HG02884 (cell line): ENCODE data around the gene NUBP2.

Experiments
- ATAC-seq: cut with Tn5 transposase; IDR thresholded peaks from one replicate; pipeline ENCODE4 v1.9.1; 2021; ENCODE audit warnings: mild to moderate bottlenecking, moderate library complexity; ENCODE audit not compliant: unreplicated experiment

NUBP2 gene

DNA sequence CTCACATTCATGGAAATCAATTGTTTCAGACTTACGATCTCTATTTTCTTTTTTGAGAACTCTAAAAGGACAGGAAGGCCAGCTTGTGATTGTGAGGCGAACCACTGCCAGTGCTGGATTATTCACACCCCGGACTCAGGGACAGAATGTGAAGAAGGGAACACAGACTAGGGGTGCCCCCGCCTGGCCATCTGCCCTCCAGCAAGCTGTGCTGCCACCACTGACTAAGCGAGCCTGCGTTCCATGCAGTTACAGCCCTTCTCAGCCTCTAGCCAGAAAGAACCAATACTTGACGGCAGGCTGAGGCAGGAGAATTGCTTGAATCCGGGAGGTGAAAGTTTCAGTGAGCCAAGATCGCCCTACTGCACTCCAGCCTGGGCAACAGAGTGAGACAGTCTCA, 41.1 kb downstream of the NUBP2 start:
- no peak for ATAC-seq

DNA sequence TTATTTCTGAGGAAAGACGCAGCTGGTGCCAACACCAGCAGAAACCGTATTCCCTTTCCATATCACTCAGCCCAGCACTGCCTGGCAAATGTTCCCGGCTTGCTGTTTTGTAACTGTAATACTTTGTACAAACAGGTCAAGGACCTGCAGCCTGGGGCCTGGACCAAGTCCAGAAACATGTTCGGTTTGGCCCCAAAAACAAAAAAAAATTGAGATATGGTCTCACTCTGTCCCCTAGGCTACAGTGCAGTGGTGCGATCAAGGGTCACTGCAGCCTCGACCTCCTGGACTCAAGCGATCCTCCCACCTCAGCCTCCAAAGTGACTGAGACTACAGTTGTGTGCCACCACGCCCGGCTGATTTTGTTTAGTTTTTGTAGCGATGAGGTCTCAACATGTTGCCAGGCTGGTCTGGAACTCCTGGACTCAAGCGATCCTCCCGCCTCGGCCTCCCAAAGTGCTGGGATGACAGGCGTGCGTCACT, 42.7 kb downstream of the NUBP2 start:
- no peak for ATAC-seq

DNA sequence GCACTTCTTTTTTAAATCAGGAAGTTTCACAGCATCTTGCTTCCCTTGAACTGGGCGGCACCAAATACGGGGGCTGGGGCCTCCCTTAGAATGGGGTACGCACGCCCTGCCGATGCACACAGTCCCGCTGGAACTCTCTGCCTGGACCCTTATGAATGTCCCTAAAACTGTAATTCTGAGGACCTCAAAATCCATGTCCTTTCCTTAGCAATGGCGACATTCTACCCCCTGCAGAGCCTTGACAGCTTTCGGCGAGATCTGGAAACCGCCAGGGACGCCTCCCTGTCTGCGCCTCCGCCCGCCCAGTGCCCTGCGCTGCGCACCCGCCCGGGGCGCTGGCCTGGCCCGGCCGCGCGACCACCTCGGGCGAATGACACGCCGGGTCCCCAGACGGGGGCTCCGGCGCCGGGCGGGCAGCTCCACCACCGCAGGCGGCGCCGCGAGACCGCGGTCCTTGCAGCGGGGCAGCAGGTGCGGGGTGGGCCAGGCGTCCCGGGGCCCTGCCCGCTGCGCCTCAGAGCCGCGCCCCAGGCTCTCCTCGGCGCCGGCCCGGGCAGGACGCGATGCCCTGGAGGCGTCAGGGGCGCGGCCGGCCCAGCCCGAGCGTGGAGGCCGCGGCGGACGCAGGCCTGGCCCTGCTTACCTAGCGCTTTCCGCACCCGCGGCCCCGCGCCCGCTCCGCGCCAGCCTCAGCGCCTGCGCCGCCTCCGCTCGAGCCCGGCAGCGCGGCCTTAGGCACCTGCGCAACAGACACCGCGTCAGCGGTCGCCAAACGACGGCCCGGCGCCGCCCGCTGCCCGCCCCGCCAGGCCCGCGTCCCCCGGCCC, 43.3 kb downstream of the NUBP2 start:
- ATAC-seq: peak; percentile 30

DNA sequence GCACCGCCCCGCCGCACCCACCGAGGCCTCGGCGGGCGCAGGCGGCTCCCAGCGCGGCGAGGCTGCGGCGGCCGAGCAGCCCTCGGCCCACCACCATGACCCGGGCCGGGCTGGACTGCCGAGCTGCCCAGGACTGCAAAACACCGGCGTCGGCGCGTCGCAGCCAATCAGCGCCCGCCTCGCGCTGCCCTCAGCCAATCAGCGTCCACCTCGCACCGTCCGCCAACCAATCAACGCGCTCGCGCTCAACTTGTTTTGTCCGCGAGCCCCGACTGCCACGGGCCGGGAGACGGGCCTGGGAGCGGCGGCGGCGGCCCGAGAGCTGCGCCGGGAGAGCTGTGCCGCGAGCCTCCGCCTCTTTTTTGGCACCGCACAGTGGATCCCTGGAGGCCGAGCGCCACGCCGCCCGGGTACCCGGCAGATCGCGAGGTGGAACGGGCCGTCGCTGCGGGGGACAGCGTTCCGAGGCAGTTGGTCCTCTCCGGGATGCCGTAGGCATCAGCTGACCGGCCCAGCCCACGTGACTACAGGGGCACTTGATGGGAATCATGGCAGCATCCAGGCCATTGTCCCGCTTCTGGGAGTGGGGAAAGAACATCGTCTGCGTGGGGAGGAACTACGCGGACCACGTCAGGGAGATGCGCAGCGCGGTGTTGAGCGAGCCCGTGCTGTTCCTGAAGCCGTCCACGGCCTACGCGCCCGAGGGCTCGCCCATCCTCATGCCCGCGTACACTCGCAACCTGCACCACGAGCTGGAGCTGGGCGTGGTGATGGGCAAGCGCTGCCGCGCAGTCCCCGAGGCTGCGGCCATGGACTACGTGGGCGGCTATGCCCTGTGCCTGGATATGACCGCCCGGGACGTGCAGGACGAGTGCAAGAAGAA, 44.2 kb downstream of the NUBP2 start, which contains the start of the genes FAHD1 and HAGH:
Gene FAHD1 (plus strand): TSS at position 516 of the 883 bp plus-strand sequence. CDS start 33 bp downstream, at position 549.
Gene HAGH (minus strand): TSS at position 135 of the 883 bp plus-strand sequence. CDS start 38 bp downstream, at position 97.
- ATAC-seq: peak; percentile 82

DNA sequence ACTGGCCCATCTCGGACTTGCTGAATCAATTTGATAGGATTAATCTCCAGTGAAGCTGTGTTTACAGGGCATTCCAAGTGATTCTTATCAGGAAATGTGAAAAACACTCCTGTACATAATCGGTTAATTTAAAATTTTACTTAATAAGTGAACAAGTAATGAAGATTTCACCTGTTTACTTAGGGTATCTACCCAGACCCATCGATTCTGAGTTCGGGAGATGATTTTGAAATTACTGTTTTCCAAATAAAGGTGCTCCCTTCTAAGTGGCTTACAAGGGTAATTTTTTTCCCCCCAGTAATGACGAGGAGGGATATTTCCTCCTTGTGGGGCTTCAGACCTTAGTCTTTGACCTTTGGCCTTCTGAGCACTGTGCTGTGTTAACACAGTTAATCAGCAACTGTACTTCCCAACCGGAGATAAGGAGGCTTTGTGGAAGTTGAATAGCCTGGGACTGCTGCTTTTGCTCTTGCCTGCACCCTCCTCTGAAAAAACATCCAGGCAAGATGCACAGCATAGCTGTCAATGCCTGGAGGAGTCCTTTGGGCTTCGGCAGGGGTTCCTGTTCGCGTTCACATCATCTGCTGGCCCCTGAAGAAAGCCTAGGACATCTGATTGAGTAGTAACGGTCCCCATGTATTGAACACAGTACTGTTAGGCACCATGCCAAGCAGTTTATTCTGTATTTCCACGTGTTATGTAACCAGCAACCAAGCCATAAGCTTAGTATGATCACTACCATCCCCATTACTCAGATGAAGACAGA, 46.1 kb downstream of the NUBP2 start:
- no peak for ATAC-seq

DNA sequence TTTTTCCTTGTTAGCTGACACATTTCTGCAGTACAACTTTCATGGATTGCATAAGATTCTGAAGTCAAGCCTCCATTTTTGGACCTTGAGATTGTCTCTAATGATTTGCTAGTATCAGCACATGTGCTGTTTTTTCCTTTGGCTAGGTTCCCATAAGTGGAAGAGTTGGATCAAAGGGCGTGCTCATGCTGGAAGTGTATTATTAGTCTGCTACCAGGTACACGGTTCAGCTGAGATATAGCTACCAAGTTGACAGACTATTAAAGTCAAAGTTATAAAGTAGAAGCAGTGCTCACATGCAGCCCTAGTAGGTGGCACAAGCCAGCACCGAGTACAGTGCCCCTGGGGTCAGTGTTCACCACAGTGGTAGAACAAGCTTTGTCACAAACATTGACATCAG, 47.5 kb downstream of the NUBP2 start:
- ATAC-seq: no peak

DNA sequence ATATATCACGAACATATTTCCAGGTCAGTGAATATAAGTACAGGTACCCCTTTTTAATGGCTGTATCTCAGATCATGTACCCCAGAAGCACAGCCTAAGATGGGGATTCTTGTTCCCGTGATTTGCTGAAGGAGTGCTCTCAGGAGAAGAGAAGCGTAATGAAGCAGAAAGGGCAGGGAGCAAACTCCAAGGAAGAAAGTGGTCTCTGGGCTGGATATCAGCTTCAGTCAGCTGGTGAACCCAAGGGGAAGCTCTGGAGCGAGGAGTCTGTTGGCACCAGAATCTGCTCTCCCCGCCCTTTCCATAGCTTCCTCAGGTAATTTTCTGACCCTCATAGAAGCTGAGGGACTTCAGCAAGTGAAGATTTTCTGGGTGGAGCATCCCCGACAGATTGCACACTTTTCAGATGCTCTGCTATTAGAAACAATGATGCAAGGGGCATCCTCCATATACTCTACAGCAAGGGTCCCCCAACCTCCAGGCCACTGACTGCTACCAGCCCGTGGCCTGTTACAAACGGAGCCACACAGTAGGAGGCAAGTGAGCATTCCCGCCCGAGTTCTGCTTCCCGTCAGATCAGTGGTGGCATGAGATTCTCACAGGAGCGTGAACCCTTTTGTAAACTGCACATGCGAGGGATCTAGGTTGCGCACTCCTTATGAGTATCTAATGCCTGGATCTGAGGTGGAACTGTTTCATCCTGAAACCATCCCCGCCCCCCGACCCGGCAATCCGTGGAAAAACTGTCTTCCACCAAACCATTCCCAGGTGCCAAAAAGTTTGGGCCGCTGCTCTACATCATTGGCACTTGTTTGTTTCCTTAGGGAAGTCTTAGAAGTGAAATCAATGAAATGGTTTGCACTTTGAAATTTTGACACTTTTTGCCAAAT, 48.7 kb downstream of the NUBP2 start:
- ATAC-seq: no peak

DNA sequence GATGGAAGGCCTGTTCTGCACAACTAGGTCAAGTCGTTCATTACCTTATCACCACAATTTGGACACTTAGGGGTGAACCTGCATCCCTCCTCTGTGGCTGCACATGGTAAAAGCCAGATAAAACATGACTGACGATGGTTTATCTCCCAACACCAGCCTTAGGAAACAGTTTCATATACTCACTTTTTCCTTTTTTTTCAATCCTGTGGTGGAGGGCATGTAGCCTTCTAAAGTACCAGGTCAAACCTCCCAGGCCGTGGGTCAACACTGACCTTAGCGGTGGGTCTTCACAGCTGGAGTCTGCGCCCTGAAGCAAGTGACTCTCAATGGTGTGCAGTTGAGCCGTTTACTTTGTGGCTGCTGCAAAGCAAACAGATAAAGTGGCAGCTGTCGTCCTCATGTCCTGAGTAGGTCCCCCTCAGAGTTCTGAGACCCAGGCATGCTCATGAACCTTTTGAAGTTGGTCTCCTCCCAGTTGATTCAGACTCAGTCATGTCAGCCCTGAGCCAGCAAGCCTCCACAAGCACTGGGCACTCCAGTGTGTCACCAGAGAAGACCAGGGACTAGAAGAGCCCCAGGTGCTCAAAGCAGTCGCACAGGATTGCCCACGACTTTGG, 50.2 kb downstream of the NUBP2 start:
- ATAC-seq: no peak

DNA sequence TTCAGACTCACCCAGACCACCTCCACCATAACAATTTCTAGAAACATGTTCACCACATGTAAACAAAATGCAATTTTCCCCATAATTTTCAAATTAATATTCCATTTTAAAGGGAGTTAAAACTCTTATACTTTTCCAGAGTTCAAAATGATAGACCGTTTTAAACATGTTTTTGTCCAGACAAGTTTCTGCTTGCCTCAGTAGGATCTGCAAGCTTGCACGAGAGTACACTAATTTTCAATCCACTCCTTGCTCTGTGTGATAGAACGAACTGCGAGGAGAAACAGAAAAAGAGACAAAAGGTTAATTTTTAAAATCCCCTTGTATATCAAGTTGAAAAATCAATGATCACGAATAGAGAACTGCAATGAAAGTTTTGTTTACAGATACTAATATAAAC, 51.3 kb downstream of the NUBP2 start:
- no peak for ATAC-seq
